ENCODE measurements around the gene GTF2F2.

The GTF2F2 gene

GRCh38 chr13:45119991-45120864 is at the start of gene GTF2F2:
Gene GTF2F2, plus strand, starts transcription at chr13:45120510. Its CDS starts 146 bp downstream, at chr13:45120656.
- DNase-seq (ENCODE audit: low read depth in 2 of 2): peak; percentile 70 to 77

DNA sequence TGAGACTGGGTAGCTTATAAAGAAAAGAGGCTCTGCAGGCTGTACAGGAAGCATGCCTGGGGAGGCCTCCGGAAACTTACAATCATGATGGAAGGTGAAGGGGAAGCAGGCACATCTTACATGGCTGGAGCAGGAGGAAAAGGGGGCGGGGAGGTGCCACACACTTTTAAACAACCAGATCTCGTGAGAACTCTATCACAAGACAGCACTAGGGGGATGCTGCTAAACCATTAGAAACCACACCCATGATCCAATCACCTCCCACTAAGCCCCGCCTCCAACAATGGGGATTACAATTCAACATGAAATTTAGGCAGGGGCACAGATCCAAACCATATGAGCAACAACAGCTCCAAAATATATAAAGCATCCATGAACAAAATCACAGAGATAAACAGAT is 46.5 kb upstream of the GTF2F2 start:
- DNase-seq (ENCODE audit: low read depth in 2 of 2): no peak

DNA sequence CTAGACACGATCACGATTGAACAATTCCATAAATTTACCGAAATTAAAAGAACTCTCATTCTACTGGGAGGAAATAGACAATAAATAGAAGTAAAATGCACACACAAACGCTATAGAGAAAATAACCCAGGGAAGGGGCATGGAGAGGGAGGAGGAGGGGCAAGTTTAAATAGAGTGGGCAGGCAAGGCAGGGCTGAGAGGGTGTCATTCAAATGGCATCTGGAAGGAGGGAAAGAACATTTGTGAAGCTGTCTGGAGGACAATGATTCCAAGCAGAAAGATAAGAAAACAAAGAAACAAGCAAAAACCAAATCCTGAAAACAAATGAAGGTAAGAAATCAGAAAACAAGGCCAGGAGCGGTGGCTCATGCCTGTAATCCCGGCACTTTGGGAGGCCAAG is 45.6 kb upstream of the GTF2F2 start:
- no peak for DNase-seq (ENCODE audit: low read depth in 2 of 2)

DNA sequence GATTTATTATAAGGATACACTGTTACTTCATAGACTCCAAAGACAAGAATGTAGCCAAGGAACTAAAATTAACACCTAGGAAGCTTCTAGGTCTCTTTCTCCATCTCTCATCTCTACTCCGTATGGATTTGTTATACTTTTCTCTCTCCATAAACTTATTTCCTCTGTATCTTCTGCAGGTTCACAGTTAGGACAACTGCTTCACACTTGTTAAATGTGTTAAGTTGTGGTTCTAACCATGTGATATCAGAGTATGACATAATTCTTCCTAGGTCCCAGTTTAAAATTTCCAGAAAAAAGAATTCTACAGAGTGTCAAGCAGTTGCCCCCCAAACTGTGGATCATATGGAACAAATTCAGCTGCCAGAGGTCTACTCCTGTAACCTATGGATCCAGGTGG is 42.3 kb upstream of the GTF2F2 start:
- DNase-seq (ENCODE audit: low read depth in 2 of 2): no peak

- DNase-seq (ENCODE audit: low read depth in 2 of 2): no peak
Observed at GRCh38 chr13:45082964-45083363, 37.3 kb upstream of the GTF2F2 start.

DNA sequence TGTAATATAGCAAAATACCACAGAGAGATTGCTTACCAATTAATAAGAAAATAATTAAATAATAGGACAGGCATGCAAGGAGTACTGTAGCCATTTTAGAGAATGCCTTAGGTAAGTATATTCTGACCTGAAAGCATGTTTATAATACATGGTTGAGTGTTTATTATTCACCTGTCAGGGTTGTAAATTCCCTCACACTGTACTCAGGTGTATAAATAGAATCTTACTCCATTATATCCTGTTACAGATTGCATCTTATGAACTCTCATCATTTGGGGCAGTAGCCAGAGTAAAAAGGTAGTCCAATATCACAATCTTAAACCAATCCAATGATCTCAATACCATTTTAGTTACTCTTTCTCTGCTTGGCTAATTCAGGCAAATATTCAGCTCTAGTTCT is 35.8 kb upstream of the GTF2F2 start:
- DNase-seq (ENCODE audit: low read depth in 2 of 2): no peak

DNA sequence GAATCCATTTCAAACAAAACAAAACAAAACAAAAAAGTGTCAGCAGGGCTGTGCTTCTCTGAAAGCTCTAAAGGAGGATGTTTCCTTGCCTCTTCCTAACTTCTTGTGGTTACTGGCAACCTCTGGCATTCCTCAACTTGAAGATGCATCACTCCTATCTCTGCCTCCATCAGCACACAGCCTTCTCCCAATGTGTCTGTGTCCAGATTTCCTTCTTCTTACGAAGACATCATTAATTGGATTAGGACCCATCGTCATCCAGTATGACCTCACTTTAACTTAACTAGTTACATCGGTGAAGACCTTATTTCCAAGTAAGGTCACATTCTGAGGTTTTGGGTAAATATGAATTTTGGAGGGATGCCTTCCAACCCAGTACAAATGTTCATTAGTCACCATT is 33.8 kb upstream of the GTF2F2 start:
- no peak for DNase-seq (ENCODE audit: low read depth in 2 of 2)

GRCh38 chr13:45092663-45093062 is 27.6 kb upstream of the GTF2F2 start:
- DNase-seq (ENCODE audit: low read depth in 2 of 2): no peak

DNA sequence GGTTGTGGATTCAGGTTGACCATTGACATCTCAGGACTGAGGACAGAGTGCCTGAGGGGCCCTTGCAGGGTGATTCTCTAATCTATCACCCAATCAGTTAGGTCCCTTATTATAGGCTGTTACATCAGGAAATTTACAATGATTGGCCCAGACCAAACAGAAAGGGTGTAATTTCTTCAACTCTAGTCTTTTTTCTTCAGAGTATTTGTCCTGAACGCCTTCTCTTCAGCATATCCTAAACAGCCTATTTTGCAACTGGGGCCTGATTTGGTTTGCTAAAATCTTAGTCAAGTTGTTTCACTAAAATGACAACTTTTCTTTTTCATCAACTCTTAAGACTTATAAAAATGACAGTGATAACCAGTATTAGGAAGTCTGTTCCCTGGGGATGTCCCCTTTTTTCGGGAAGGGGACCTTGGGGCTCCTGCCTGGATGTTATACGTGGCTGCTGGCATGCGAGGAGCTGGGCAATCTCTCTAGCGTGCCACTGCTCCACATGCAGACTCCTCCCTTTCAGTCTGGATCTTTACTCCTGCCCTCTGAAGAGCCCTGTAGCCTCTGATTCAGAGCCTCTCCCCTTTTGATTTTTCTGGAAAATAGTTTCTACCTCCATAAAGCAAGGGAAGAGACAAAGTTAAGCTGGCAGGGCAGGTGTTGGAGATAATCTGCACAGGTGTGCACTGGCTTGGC is 19.6 kb upstream of the GTF2F2 start:
- DNase-seq (ENCODE audit: low read depth in 2 of 2): no peak

DNA sequence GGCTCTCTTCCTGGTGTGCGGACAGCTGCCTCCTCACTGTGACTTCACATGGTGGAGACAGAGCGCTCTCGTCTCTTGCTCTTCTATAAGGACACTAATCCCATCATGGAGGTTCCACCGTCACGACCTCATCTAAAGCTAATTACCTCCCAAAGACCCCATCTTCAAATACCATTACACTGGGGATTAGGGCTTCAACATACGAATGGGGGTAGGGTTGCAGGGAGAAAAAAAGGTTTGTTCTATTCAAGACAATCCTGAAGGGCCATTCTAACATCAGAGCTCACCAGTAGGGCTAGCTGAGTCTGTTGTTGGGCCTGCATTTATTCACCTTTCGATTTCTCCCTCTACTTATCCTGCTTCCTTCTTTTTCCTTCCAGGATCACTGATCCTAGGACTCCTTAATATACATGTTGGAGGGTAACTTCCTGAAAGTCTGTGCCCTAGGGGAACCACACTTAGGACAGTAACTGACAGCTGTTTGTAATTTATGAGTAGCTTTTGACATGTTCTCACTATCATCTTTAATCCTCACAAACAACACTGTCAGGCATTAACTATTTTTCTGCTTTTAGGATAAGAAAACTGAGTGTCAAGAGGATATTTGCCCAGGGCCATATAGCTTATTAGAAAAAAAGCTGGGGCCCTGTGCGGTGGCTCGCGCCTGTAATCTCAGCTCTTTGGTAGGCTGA is 18.8 kb upstream of the GTF2F2 start:
- no peak for DNase-seq (ENCODE audit: low read depth in 2 of 2)

GRCh38 chr13:45102136-45102507 is 18.2 kb upstream of the GTF2F2 start:
- DNase-seq (ENCODE audit: low read depth in 2 of 2): no peak

- DNase-seq (ENCODE audit: low read depth in 2 of 2): no peak
Observed at GRCh38 chr13:45103449-45103848, 16.9 kb upstream of the GTF2F2 start.

GRCh38 chr13:45104261-45104660 is 16.0 kb upstream of the GTF2F2 start:
- DNase-seq (ENCODE audit: low read depth in 2 of 2): no peak

- DNase-seq (ENCODE audit: low read depth in 2 of 2): no peak
Observed at GRCh38 chr13:45105895-45106294, 14.4 kb upstream of the GTF2F2 start.

GRCh38 chr13:45107539-45107938 is 12.8 kb upstream of the GTF2F2 start:
- DNase-seq (ENCODE audit: low read depth in 2 of 2): no peak

DNA sequence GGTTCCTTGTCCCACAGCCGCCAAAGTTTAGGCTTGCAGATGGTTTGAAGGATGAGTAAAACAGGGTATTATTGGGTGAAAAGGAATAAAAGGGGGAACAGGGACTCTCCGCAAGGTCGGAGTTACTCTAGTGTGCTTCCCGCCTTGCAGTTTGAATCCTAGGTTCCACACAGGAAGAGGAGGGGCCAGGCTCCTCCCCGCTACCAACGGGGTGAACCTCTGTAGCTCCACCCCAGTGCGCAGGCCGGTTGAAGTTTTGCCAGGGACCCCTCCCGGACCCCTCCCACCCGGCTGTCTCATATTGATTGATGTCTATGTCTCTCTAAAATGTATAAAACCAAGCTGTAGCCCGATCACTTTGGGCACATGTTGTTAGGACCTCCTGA is 11.6 kb upstream of the GTF2F2 start:
- no peak for DNase-seq (ENCODE audit: low read depth in 2 of 2)

DNA sequence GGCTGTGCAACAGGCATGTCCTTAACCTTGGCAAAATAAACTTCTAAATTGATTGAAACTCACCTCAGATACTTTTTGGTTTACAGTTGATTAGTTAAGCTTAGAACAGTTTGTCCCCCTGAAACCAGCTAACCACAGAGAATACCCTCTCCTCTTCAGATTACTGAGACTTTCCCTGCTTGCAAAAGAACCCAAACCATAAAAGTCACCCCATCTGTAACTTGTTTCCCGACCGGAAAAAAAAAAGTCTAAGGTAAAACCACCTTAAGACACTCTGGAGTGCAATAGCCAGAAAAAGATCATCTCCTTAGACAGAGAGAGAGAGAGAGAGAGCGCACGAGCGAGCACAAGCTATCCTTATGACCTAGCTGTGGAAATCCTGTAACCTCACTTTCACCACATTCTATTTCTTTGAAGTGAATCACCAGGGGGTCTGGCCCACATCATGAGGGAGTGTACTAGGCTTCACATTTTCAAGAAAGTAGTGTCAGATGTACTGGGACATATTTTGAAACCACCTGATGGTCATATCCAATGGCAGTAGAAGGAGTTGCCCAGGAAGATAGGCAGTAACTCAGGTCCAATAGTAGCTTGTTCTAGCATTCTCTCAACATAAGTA is 11.1 kb upstream of the GTF2F2 start:
- no peak for DNase-seq (ENCODE audit: low read depth in 2 of 2)

DNA sequence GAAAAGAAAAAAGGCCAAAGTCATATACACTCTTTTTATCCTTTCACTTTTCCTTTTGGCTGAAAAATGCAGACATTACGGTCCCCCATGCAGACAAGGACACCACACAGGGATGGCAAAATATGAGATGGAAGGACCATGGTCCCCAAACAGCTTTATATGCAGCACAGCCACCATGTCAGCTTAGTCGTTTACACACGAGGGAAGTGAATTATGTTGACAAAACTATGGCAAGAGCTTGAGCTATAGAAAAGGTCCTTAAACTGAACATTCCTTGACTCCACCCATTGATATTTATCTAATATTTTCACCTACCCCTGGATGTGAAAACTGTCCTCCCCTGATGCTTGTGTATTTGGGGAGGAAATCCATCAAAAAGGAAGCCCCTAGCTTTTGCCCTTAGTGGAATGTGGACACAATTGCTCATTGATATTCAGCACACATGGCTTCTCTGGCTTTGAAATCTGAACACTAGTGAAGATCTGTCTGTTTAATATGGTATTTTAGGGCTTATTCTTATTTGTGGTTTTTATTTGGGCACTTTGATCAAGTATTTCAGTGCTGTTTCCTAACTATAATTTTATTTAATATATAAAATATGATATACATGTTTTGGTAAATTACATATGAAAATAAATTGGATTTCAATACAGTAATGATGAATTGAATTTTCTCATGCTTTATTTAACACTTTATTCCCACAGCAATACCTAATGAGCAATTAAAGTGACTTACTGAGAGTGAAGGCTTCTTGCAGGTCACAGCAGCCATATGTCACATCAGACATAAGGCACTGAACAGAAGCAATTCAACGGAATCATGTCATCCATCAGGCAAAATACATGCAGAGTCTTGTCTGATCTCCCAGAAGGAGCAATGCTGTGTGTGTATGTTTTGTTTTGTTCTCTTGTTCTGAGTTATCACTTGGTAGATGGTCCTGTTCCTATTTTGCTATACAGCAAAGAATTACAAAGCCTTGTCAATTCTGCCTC is 6.8 kb upstream of the GTF2F2 start:
- no peak for DNase-seq (ENCODE audit: low read depth in 2 of 2)

- peak; percentile 20 to 51 for DNase-seq (ENCODE audit: low read depth in 2 of 2)
Observed at GRCh38 chr13:45119469-45119990, 780 bp upstream of the GTF2F2 start.

- DNase-seq (ENCODE audit: low read depth in 2 of 2): no peak
Observed at GRCh38 chr13:45120967-45121831, 889 bp downstream of the GTF2F2 start.

Data from stimulated activated CD4-positive, alpha-beta T cell treated with anti-CD3 and anti-CD28 coated beads, Interleukin-15, amount 100 ng/mL, for 48 hours (primary cell).